Esophagus squamous epithelium (tissue), 4 donors: Measurements from ENCODE around the gene ZNF559.

Source experiments
- POLR2A ChIP-seq, 4 donors: fragments of 450-650 bp; IDR thresholded peaks; one replicate each; pipeline ENCODE4 v1.6.1; 2017; ENCODE audit warnings: antibody characterized with exemption in 4 of 4, mild to moderate bottlenecking in 4 of 4, moderate library complexity in 3 of 4
- TF ChIP-seq, protein P1 (sequence below), 6 experiments: fragments of 450-650 bp in 4 of 6; fragments of 200-600 bp in 2 of 6; sonication (generic) in 2 of 6; IDR thresholded peaks; one replicate each; pipeline ENCODE4 v1.5.1; 2016 to 2019; ENCODE audit warnings: antibody characterized with exemption in 6 of 6, mild to moderate bottlenecking in 4 of 6, moderate library complexity in 4 of 6

DNA sequence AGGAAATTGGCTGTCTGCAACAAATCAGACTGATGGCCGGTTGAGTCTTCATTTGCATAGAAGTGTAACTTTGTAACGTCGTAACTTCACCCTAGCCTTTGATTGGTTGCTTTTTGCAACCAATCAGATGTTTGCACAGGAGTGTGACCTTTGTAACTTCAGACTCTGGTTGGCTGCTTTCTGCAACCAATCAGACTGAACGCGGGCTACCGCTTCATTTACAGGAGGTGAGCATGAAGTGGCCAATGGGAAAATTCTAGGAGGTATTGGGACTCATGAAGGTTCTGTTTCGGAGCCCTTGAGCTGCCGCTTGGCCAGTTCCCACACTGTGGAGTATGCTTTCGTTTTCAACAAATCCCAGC, 441 bp upstream of the ZNF559 start:
- TF ChIP-seq, protein P1, sequence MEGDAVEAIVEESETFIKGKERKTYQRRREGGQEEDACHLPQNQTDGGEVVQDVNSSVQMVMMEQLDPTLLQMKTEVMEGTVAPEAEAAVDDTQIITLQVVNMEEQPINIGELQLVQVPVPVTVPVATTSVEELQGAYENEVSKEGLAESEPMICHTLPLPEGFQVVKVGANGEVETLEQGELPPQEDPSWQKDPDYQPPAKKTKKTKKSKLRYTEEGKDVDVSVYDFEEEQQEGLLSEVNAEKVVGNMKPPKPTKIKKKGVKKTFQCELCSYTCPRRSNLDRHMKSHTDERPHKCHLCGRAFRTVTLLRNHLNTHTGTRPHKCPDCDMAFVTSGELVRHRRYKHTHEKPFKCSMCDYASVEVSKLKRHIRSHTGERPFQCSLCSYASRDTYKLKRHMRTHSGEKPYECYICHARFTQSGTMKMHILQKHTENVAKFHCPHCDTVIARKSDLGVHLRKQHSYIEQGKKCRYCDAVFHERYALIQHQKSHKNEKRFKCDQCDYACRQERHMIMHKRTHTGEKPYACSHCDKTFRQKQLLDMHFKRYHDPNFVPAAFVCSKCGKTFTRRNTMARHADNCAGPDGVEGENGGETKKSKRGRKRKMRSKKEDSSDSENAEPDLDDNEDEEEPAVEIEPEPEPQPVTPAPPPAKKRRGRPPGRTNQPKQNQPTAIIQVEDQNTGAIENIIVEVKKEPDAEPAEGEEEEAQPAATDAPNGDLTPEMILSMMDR (IDR thresholded peaks at IDR 0.05), result no peak
- no peak for TF ChIP-seq POLR2A (IDR thresholded peaks at IDR 0.05)
